Tibial nerve (tissue), 3 donors: ENCODE measurements around the gene SMAD3.

Experiments
- CTCF ChIP-seq, 5 experiments: fragments of 200-600 bp in 3 of 5; fragments of 450-650 bp in 2 of 5; sonication (generic) in 3 of 5; IDR thresholded peaks; one replicate each; pipeline ENCODE4 v1.5.1; 2016 to 2019; ENCODE audit warnings: antibody characterized with exemption in 5 of 5, mild to moderate bottlenecking in 3 of 5, moderate library complexity in 2 of 5
- POLR2A ChIP-seq, 2 donors: fragments of 450-650 bp; IDR thresholded peaks; one replicate each; pipeline ENCODE4 v1.6.1; 2017; ENCODE audit warnings: antibody characterized with exemption in 2 of 2, mild to moderate bottlenecking in 2 of 2, moderate library complexity in 2 of 2

GRCh38 chr15:67051088-67052045 is 14.0 kb upstream of the SMAD3 start:
- TF ChIP-seq CTCF (IDR thresholded peaks at IDR 0.05) (no peak), POLR2A (IDR thresholded peaks at IDR 0.05) (no peak)
